Uterus (tissue), 2 donors: ENCODE measurements around the gene RPL21.

Source experiments
- POLR2A ChIP-seq, 2 donors: fragments of 450-650 bp; IDR thresholded peaks; one replicate each; pipeline ENCODE4 v1.6.1; 2016; ENCODE audit warnings: antibody characterized with exemption in 2 of 2, mild to moderate bottlenecking in 1 of 2, moderate library complexity in 1 of 2
- TF ChIP-seq, protein P1 (sequence below), 4 experiments: fragments of 200-600 bp in 2 of 4; fragments of 450-650 bp in 2 of 4; sonication (generic) in 2 of 4; IDR thresholded peaks; one replicate each; pipeline ENCODE4 v1.5.1; 2016 to 2019; ENCODE audit warnings: antibody characterized with exemption in 4 of 4, mild to moderate bottlenecking in 2 of 4, moderate library complexity in 1 of 4

DNA sequence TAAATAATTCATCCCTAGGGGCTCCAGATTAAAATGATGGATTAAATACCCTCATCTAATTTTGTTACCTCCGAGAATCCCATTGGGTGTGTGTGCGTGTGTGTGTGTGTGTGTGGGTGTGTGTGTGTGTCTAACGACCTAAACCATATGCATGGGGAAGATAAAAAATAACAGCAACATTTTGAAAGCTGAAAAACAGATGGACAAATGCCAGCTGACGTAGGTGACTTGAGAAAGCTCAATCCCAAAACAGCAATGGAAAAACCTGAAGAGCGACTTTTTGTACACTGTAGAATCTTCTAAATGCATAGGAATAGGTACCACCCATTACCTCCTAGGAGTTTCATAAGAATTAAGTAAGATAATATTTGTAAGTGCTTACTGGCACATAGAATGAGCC is 8.7 kb upstream of the RPL21 start:
- TF ChIP-seq, protein P1, sequence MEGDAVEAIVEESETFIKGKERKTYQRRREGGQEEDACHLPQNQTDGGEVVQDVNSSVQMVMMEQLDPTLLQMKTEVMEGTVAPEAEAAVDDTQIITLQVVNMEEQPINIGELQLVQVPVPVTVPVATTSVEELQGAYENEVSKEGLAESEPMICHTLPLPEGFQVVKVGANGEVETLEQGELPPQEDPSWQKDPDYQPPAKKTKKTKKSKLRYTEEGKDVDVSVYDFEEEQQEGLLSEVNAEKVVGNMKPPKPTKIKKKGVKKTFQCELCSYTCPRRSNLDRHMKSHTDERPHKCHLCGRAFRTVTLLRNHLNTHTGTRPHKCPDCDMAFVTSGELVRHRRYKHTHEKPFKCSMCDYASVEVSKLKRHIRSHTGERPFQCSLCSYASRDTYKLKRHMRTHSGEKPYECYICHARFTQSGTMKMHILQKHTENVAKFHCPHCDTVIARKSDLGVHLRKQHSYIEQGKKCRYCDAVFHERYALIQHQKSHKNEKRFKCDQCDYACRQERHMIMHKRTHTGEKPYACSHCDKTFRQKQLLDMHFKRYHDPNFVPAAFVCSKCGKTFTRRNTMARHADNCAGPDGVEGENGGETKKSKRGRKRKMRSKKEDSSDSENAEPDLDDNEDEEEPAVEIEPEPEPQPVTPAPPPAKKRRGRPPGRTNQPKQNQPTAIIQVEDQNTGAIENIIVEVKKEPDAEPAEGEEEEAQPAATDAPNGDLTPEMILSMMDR (IDR thresholded peaks at IDR 0.05): no peak
- no peak for TF ChIP-seq POLR2A (IDR thresholded peaks at IDR 0.05)
